Stimulated activated CD4-positive, alpha-beta T cell treated with anti-CD3 and anti-CD28 coated beads, TNF-alpha, amount 100 ng/mL, for 48 hours (primary cell): ENCODE measurements around the gene MYMK.

ENCODE experiments used
- DNase-seq, 3 donors: peaks; one replicate each; pipeline ENCODE4 v3.0.0-alpha.2; 2020; ENCODE audit warnings: low read depth in 3 of 3

Gene MYMK

GRCh38 chr9:133505186-133505830 is 19.5 kb downstream of the MYMK start:
- no peak for DNase-seq

DNA sequence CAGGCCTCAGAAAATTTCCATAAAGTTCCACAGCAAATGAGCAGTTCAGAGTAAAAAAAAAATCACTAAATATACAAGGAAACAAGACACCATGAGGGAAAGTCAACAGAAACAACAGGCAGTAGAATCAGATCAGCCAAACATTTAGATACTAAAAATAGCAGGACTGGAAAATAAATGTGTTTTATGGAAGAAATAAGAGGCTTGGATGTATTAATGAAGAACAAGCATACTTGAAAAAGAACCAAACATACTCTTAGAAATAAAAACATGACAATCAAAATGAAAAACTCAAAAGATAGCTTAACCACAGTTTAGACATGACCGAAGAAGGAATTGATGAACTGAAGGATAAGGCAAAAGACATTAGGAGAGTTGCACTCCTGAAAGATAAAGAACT is 22.6 kb downstream of the MYMK start:
- DNase-seq, result no peak

- no peak for DNase-seq
Measured at GRCh38 chr9:133499892-133500270, 24.9 kb downstream of the MYMK start.

DNA sequence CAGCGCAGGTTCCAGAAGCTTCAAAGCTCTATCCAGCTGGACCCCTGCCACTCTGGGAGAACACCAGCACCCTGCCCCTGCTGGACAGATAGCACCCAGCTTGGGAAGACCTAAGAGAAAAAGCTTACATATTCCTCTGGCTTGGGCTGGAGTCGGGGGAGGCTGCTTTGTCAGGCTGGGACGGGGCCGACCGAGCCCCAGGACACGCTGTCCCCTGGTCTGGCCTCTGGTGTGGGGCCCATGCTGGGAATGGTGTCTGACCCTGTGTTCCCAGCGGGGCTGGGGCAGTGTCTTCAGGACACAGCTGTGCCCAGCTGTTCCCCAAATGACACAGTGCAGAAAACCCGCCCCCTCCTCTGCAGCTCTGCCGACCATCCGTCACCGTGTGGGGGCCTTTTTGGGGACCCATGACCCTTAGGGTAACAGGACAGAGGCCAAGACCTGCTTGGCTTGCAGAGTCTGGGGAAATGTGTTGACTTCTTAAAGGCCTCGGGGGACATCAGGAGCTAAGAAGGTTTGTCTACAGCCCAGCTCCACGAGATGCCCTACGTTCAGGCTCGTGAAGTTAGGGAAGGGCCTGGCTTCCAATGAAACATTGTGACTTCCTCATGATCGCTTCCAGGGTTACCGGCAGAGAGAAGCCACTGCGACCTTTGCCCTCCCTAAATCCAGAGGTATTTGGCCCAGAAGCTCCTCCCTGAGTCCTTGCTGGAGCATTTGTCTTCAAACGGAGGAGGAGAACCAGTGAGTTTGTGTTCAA is 25.4 kb downstream of the MYMK start:
- DNase-seq, result no peak

- no peak for DNase-seq
Measured at GRCh38 chr9:133496861-133497842, 27.6 kb downstream of the MYMK start.

DNA sequence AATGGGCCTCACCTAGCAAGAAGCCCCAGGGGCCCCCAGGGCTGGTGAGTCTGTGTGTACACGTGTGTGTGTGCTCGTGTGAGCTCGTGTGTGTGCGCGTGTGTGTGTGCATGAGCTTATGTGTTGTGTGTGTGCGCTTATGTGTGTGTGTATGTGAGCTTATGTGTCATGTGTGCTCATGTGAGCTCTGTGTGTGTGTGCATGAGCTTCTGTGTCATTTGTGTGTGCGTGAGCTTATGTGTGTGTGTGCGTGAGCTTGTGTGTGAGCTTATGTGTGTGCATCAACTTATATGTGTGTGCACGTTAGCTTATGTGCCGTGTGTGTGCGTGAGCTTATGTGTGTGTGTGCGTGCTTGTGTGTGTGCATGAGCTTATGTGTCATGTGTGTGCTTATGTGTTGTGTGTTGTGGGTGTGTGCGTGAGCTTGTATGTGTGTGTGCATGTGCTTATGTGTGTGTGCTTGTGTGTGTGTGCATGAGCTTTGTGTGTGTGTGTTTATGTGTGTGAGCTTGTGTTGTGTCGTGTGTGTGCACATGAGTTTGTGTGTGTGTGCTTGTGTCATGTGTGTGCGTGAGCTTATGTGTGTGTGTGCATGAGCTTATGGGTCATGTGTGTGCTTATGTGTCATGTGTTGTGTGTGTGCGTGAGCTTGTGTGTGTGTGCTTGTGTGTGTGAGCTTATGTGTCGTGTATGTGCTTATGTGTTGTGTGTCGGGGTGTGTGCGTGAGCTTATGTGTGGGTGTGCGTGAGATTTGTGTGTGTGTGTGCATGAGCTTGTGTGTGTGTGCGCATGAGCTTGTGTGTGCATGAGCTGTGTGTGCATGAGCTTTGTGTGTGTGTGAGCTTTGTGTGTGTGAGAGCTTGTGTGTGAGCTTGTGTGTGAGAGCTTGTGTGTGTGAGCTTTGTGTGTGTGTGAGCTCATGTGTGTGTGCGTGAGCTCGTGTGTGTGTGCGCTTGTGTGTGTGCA is 29.1 kb downstream of the MYMK start:
- DNase-seq, result no peak

DNA sequence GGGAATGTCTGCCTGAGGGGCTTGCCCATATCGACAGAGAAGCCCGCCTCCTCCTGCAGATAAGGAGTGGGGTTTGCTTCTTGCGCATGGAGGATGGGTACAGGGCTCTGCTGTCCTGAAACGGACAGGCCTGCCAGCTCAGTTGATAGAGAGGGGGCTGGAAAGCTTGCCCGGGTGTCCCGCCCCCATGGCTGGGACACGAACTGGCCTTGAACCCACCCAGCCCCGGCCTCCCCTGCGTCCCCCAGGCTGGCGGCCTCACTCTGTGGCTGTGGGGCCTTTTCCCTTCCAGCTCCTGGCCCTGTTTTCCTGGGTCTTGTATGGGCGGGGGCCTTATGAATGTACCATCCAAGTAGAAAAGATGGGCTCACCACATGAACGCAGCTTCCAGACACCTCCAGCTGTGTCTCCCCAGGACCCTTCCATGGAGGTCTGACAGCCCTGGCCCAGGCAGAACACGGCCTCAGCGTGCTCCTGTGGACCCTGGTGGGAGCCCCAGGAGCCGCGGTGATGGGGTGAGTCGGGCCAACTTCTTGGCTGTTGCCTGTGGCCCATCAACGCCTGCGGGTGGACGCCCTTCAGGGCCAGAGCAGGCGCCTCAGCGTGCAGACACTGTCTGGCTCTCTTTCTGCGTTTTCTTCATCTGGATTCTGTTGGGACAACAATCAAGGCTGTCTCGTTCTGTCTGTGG is 30.0 kb downstream of the MYMK start:
- DNase-seq, result no peak

DNA sequence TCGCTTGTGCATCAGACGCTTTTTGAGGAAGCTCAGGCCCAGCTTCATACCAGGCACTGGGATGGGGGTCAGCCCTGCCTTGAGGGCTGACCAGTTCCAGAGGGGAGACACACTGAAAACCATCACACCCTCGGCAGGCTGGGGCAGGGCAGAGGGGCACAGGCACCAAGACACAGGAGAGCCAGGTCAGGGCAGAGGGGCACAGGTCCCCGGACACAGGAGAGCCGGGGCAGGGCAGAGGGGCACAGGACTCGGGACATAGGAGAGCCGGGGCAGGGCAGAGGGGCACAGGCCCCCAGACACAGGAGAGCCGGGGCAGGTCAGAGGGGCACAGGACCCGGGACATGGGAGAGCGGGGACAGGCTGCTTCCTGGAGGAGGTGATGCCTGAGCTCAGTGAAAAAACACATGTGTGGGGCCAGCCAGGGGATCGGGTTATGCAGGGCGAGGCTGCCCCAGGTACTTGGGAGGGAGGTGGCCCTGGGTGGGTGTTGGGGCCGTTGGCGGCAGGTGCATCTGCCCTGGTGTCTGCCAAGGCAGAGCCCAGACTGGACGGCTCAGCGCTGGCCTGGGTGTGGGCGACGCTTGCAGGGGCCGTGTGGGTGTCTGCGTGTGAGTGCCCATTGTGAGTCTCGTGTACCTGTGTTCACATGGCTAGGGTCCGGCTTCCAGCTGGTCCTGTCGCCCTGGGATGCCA is 30.8 kb downstream of the MYMK start:
- DNase-seq, result no peak

DNA sequence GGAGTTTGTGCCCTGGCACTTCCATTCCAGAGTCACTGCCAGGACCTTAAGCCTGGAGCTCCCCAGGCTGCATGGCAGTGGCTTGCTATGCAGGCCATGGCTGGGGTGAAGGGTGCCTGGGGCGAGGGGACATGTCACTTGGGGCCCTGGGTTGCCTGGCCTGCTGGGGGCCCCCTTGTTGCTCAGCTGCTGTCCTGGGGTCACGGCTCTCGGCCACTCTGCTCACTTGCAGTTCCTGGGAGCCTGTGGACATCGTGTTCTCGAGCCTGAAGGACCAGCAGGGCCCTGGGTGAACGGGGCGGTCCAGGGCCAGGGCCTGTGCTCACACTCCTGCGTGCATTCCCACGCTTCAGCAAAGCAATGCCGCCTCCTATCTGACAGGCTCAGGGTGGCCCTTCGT is 31.3 kb downstream of the MYMK start:
- DNase-seq, result no peak

GRCh38 chr9:133492061-133493021 is 32.4 kb downstream of the MYMK start:
- no peak for DNase-seq

DNA sequence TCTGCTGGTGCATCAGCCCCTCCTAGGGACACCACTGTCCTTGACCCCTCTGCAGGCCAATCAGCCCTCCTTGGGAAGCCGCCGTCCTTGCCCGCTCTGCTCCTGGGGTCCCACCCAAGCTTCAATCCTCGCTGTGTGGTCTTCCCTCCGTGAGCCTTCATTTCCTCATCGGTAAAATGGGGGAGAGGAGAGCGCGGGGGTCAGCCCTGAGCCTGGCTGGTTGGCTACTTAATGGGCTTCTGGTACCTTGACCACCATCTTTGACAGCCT is 33.2 kb downstream of the MYMK start:
- no peak for DNase-seq

- DNase-seq, result no peak
Measured at GRCh38 chr9:133490865-133491655, 33.7 kb downstream of the MYMK start.

DNA sequence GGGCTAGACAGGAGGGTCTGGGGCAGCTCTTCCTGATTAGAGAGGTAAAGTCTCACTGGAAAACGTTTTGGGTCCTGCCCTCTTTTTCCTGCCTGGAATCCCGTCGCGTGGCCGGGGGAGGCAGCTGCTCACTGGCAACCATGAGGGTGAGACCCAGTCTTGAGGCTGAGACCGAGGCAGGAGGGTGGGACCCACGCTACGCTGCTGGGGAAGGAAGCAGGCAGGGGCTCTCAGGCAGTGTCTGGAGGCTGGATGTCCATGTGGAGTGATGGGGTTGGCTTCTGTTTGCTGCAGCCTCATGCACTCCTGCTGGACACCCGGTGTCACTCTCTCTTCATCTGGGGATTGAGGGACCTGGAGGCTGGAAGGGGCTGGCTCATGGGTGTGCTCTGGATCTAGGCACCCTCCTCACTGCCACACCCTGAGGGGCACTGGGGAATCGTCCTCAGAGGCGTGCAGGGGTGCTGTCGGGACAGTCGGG is 34.5 kb downstream of the MYMK start:
- no peak for DNase-seq

- DNase-seq, result no peak
Measured at GRCh38 chr9:133489253-133490190, 35.2 kb downstream of the MYMK start.

GRCh38 chr9:133488686-133489252 is 36.0 kb downstream of the MYMK start:
- DNase-seq, result no peak

GRCh38 chr9:133487331-133487725 is 37.4 kb downstream of the MYMK start:
- DNase-seq, result no peak
